ENCODE measurements around the gene PRRT2. TPM values are rescaled to one million over a fixed set of nuclear protein-coding genes. Genes with fewer than 3 reads are reported as not detected.

The PRRT2 gene
- 1.9 TPM for total RNA-seq
- polyA plus RNA-seq, result under 1 TPM in 2 of 4 donors, not detected in 2; 0.06 to 0.17 TPM

DNA sequence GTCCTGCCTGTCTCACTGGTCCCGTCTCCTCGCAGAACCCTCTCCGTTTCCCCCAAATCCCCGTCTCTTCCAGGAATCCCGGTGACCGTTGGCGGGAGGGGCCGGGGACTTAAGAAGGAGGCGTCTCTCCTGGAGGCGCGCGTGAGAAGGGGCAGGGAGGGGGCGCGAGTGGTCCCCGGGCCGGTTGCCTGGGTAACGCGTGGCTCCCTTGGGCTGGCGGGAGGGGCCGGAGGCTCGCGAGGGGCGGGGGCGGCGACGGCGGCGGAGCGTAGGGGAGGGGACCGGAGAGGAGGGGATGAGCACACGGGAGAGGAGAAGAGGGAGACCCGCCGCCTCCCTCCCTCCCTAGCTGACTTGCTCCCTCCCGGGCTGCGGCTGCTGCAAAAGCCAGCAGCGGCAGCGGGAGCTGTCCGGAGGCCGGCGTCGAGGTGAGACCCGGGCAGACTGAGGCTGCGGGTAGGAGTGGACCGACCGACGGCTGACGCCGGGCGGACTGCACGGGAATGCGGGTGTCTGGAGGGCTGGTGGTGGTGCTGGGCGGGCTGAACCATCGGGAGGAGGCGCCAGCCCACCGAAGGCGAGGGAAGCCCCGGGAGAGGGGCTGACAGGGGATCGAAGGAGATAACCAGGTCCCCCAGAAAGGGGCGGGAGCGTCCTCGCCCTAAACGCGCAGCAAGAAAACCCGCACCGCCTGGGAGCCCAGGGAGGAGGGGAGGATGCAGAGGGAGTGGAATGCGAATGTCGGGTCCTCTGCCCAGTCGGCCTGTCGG, at the start of gene PRRT2:
Gene PRRT2 (plus strand): TSS at position 298 of the 770 bp plus-strand sequence. CDS start 862 bp downstream, outside the sequence.
- Mint-ChIP-seq H3K4me1 (peaks cover 5 to 75% (median 40%) of the 10 kb centered on the region in 4 donors), H3K36me3 (peaks cover 4% of the 10 kb centered on the region), H3K9me3 (peaks cover 0 to 2% (median 0%) of the 10 kb centered on the region in 7 donors), H3K27ac (peak within 1 kb of the TSS; percentile 82 to 92 (median 87)), H3K4me3 (peak within 1 kb of the TSS; percentile 89 to 96 (median 90)), H3K27me3 (peaks cover 23% of the 10 kb centered on the region)
- Histone ChIP-seq H3K9me3 (ENCODE audit: control insufficient read depth in 2 of 2, low read length in 2 of 2) (no peaks in the 10 kb centered on the region), H3K36me3 (ENCODE audit: control insufficient read depth, insufficient read depth, low read length) (peaks cover 4% of the 10 kb centered on the region), H3K4me3 (ENCODE audit: low read depth, low read length) (peak within 1 kb of the TSS; percentile 65), H3K4me1 (ENCODE audit: control insufficient read depth, insufficient read depth, low read length, poor library complexity, severe bottlenecking) (peaks cover 75% of the 10 kb centered on the region), H3K27ac (ENCODE audit: insufficient read depth, low read length, poor library complexity, severe bottlenecking) (peak within 1 kb of the TSS; percentile 90), H3K27me3 (ENCODE audit: control insufficient read depth, insufficient read depth, low read length) (no peaks in the 10 kb centered on the region)
- no peak for ATAC-seq (ENCODE audit: low read depth in 2 of 2)
- DNase-seq, result peak in 2 of 3 donors; percentile 31 to 59

DNA sequence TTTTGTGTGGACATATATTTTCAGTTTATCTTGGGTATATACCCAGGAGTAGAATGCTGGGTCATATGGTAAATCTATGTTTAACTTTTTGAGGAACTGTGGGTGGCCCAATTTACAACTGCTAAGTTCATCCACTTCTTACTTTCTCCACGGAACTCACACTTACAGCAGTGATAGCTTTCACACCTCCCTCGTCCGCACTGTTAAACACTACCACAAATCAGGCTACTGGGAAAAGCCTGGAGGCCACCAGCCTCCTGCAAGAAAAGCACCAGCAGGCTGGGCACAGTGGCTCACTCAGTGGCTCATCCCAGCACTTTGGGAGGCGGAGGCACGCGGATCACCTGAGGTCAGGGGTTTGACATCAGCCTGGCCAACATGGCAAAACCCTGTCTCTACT, 48.7 kb upstream of the PRRT2 start:
- H3K4me3 Mint-ChIP-seq, result no peak overlapping the region
- ATAC-seq (ENCODE audit: low read depth in 2 of 2) (no peak), DNase-seq (no peak)
- Histone ChIP-seq H3K27me3 (ENCODE audit: control insufficient read depth, insufficient read depth, low read length) (no peaks in the 10 kb centered on the region), H3K36me3 (ENCODE audit: control insufficient read depth, insufficient read depth, low read length) (no peaks in the 10 kb centered on the region), H3K4me1 (ENCODE audit: control insufficient read depth, insufficient read depth, low read length, poor library complexity, severe bottlenecking) (no peaks in the 10 kb centered on the region), H3K27ac (ENCODE audit: insufficient read depth, low read length, poor library complexity, severe bottlenecking) (no peak overlapping the region), H3K4me3 (ENCODE audit: low read depth, low read length) (no peak overlapping the region), H3K9me3 (ENCODE audit: control insufficient read depth in 2 of 2, low read length in 2 of 2) (no peaks in the 10 kb centered on the region)
- H3K36me3 Mint-ChIP-seq, result no peaks in the 10 kb centered on the region
- H3K4me1 Mint-ChIP-seq, result peaks cover 0 to 9% (median 6%) of the 10 kb centered on the region in 4 donors
- H3K9me3 Mint-ChIP-seq, result no peaks in the 10 kb centered on the region
- H3K27ac Mint-ChIP-seq, result no peak overlapping the region
- H3K27me3 Mint-ChIP-seq, result peaks cover 6% of the 10 kb centered on the region

DNA sequence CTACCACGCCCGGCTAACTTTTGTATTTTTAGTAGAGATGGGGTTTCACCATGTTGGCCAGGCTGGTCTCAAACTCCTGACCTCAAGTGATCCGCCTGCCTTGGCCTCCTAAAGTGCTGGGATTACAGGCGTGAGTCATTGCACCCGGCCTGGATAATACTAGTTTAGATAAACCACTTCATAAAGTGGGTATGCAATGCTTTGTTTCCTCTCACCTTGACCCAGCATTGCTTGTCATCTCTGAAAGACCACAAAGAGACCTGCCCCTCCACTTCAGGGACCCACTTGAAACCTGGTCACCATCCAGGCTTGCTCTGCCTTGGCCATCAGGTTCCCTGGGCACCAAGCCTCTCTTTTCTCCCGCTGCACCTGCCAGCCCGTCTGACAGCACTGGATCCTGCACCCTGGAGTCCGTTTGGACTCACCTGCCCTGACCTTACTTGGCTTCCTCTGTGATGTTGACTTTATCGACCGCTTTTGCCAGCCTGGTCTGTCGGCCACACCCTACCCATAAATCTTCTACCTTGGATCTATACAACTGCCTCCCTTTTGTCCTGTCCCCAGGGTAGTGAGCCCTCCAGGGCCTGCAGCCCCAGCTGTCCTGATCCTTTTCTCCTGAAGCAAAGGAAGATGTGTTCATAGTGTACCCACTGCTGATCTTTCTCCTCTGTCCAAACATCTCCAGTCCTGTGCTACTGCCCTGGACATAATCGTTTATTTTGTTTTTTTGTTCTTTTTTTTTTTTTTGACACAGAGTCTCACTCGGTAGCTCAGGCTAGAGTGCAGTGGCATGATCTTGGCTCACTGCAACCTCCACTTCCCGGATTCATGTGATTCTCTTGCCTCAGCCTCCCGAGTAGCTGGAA, 46.6 kb upstream of the PRRT2 start:
- Histone ChIP-seq H3K4me3 (ENCODE audit: low read depth, low read length) (no peak overlapping the region), H3K36me3 (ENCODE audit: control insufficient read depth, insufficient read depth, low read length) (no peaks in the 10 kb centered on the region), H3K4me1 (ENCODE audit: control insufficient read depth, insufficient read depth, low read length, poor library complexity, severe bottlenecking) (no peaks in the 10 kb centered on the region), H3K9me3 (ENCODE audit: control insufficient read depth in 2 of 2, low read length in 2 of 2) (no peaks in the 10 kb centered on the region), H3K27me3 (ENCODE audit: control insufficient read depth, insufficient read depth, low read length) (no peaks in the 10 kb centered on the region), H3K27ac (ENCODE audit: insufficient read depth, low read length, poor library complexity, severe bottlenecking) (no peak overlapping the region)
- Mint-ChIP-seq H3K27ac (peak overlapping the region in 2 of 3 donors; percentile 70 to 82), H3K4me1 (peaks cover 4 to 8% (median 5%) of the 10 kb centered on the region in 4 donors), H3K36me3 (no peaks in the 10 kb centered on the region), H3K4me3 (no peak overlapping the region), H3K27me3 (peaks cover 6% of the 10 kb centered on the region), H3K9me3 (no peaks in the 10 kb centered on the region)
- DNase-seq (no peak), ATAC-seq (ENCODE audit: low read depth in 2 of 2) (no peak)

DNA sequence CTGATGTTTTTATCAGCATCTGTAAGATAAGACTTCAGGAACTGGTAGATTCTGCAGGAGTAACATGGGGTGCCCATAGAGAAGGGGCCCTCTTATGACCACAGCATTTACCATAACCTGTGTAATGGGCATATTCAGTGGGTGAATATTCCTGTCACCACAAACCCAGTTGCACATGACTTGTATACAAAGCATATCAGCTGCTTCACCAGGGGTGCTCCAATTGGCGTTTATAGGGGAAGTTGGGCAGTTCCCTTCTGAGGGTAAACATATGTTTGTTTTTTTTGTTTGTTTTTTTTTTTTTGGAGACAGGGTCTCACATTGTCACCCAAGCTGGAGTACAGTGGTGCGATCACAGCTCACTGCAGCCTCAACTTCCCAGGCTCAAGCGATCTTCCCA, 45.4 kb upstream of the PRRT2 start:
- ATAC-seq (ENCODE audit: low read depth in 2 of 2) (no peak), DNase-seq (no peak)
- Mint-ChIP-seq H3K9me3 (no peaks in the 10 kb centered on the region), H3K4me1 (peaks cover 4 to 6% (median 5%) of the 10 kb centered on the region in 4 donors), H3K36me3 (no peaks in the 10 kb centered on the region), H3K27me3 (peaks cover 6% of the 10 kb centered on the region), H3K27ac (no peak overlapping the region), H3K4me3 (peak overlapping the region in 1 of 4 donors; percentile 65)
- no peak overlapping the region for H3K27ac ChIP-seq (ENCODE audit: insufficient read depth, low read length, poor library complexity, severe bottlenecking)
- H3K9me3 ChIP-seq (ENCODE audit: control insufficient read depth in 2 of 2, low read length in 2 of 2), result no peaks in the 10 kb centered on the region
- no peaks in the 10 kb centered on the region for H3K36me3 ChIP-seq (ENCODE audit: control insufficient read depth, insufficient read depth, low read length)
- H3K27me3 ChIP-seq (ENCODE audit: control insufficient read depth, insufficient read depth, low read length), result no peaks in the 10 kb centered on the region
- no peaks in the 10 kb centered on the region for H3K4me1 ChIP-seq (ENCODE audit: control insufficient read depth, insufficient read depth, low read length, poor library complexity, severe bottlenecking)
- H3K4me3 ChIP-seq (ENCODE audit: low read depth, low read length), result no peak overlapping the region

DNA sequence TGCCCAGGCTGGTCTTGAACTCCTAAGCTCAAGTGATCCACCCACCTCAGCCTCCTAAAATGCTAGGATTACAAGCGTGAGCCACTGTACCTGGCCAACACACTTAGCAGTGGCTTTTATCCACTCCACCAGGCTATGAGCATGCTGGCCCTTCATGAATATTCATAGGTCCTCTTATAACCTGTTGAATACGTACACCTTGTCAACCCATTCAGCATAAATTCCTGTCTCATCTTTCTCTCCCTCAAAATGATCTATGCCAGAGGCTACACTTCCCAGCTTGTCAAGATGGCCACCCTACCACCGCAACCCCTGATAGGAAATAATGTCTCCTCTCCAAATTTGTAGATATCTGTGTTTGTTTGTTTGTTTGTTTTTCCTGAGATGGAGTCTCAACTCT, 44.9 kb upstream of the PRRT2 start:
- H3K36me3 Mint-ChIP-seq, result no peaks in the 10 kb centered on the region
- ATAC-seq (ENCODE audit: low read depth in 2 of 2), result no peak
- H3K4me3 Mint-ChIP-seq, result no peak overlapping the region
- Histone ChIP-seq H3K27ac (ENCODE audit: insufficient read depth, low read length, poor library complexity, severe bottlenecking) (no peak overlapping the region), H3K4me3 (ENCODE audit: low read depth, low read length) (no peak overlapping the region), H3K27me3 (ENCODE audit: control insufficient read depth, insufficient read depth, low read length) (no peaks in the 10 kb centered on the region), H3K4me1 (ENCODE audit: control insufficient read depth, insufficient read depth, low read length, poor library complexity, severe bottlenecking) (no peaks in the 10 kb centered on the region), H3K36me3 (ENCODE audit: control insufficient read depth, insufficient read depth, low read length) (no peaks in the 10 kb centered on the region), H3K9me3 (ENCODE audit: control insufficient read depth in 2 of 2, low read length in 2 of 2) (no peaks in the 10 kb centered on the region)
- peak overlapping the region in 1 of 3 donors; percentile 67 for H3K27ac Mint-ChIP-seq
- DNase-seq, result no peak
- H3K27me3 Mint-ChIP-seq, result peaks cover 6% of the 10 kb centered on the region
- H3K9me3 Mint-ChIP-seq, result peaks cover 0 to 1% (median 0%) of the 10 kb centered on the region in 7 donors
- peaks cover 4 to 6% (median 5%) of the 10 kb centered on the region in 4 donors for H3K4me1 Mint-ChIP-seq

DNA sequence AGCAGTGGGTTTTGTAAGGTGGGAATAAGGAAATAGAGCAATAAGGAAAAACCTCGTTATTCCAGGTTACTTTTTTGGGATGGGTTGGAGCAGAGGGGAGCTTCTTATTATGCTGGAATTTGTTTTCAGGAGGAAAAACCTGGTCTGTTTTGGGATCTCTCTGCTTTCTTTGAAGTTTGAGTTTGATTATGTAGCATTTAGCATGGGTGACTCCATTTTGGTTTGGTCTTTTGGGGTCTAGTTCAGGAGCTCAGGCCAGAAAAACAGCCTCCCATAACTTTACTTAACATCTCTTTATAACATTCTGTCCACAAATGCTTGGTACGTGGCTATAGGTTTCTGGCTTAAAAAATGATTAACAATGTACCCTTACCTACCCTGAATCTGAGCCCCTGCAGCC, 42.5 kb upstream of the PRRT2 start:
- Mint-ChIP-seq H3K9me3 (peaks cover 0 to 3% (median 0%) of the 10 kb centered on the region in 7 donors), H3K4me1 (peaks cover 4 to 9% (median 6%) of the 10 kb centered on the region in 4 donors), H3K27ac (no peak overlapping the region), H3K27me3 (no peaks in the 10 kb centered on the region), H3K36me3 (no peaks in the 10 kb centered on the region), H3K4me3 (no peak overlapping the region)
- Histone ChIP-seq H3K9me3 (ENCODE audit: control insufficient read depth in 2 of 2, low read length in 2 of 2) (no peaks in the 10 kb centered on the region), H3K36me3 (ENCODE audit: control insufficient read depth, insufficient read depth, low read length) (no peaks in the 10 kb centered on the region), H3K4me1 (ENCODE audit: control insufficient read depth, insufficient read depth, low read length, poor library complexity, severe bottlenecking) (no peaks in the 10 kb centered on the region), H3K27me3 (ENCODE audit: control insufficient read depth, insufficient read depth, low read length) (no peaks in the 10 kb centered on the region), H3K4me3 (ENCODE audit: low read depth, low read length) (no peak overlapping the region), H3K27ac (ENCODE audit: insufficient read depth, low read length, poor library complexity, severe bottlenecking) (no peak overlapping the region)
- DNase-seq (no peak), ATAC-seq (ENCODE audit: low read depth in 2 of 2) (no peak)

DNA sequence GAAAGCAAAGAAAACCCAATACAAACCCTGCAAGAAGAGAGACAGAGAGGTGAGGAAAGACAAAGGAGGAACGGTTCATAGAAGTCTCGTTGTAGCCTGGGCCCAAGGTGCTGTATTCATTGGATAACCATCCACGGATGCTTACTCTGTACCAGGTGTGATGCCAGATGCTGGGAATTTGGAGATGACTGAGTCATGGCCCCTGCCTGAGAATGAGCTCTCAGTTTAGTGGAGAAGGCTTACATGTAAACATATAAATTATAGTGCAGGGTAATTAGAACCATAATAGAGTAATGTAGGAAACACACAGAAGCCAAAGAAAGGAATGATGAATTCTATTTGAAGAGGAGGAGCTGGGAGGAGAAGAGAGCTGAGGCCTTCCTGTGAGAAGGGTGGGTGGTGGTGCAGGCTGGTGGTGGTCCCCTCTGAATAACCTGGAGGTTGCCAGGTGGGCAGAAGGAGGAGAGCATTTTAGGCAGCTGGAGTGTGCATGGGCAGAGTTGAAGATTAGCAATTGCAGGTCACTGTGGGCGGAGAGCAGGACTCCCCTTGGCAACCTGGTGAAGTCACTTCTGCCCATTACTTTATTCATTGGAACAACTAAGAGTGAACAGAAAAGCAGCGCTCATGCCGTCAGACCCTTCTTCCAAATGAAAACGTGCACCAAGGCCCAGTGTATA, 41.6 kb upstream of the PRRT2 start:
- Histone ChIP-seq H3K9me3 (ENCODE audit: control insufficient read depth in 2 of 2, low read length in 2 of 2) (no peaks in the 10 kb centered on the region), H3K27me3 (ENCODE audit: control insufficient read depth, insufficient read depth, low read length) (no peaks in the 10 kb centered on the region), H3K4me1 (ENCODE audit: control insufficient read depth, insufficient read depth, low read length, poor library complexity, severe bottlenecking) (no peaks in the 10 kb centered on the region), H3K4me3 (ENCODE audit: low read depth, low read length) (no peak overlapping the region), H3K27ac (ENCODE audit: insufficient read depth, low read length, poor library complexity, severe bottlenecking) (no peak overlapping the region), H3K36me3 (ENCODE audit: control insufficient read depth, insufficient read depth, low read length) (no peaks in the 10 kb centered on the region)
- H3K27me3 Mint-ChIP-seq, result no peaks in the 10 kb centered on the region
- H3K27ac Mint-ChIP-seq, result peak overlapping the region in 1 of 3 donors; percentile 22
- ATAC-seq (ENCODE audit: low read depth in 2 of 2) (no peak), DNase-seq (no peak)
- no peak overlapping the region for H3K4me3 Mint-ChIP-seq
- H3K9me3 Mint-ChIP-seq, result peaks cover 0 to 3% (median 0%) of the 10 kb centered on the region in 7 donors
- H3K4me1 Mint-ChIP-seq, result peaks cover 4 to 13% (median 7%) of the 10 kb centered on the region in 4 donors
- H3K36me3 Mint-ChIP-seq, result no peaks in the 10 kb centered on the region

All from CD4-positive, CD25-positive, alpha-beta regulatory T cell (primary cell).